B cell (primary cell): ENCODE data around the gene LAMC2. TPM values are rescaled to one million over a fixed set of nuclear protein-coding genes. Genes with fewer than 3 reads are reported as not detected.

Source experiments
- ATAC-seq: fragments of 200-7000 bp; cut with Tn5 transposase; one replicate; pipeline ENCODE4 v1.10.0; 2021; ENCODE audit warnings: low read depth, mild to moderate bottlenecking, moderate number of reproducible peaks, moderate library complexity
- CTCF ChIA-PET: fragments of 350-600 bp; sonication (Branson Sonifier 250); formaldehyde crosslinking; loops from one replicate; lab custom pipeline; 2021; ENCODE audit warnings: antibody characterized with exemption, inconsistent platforms; lab: Charles Lee
- POLR2A ChIA-PET: fragments of 350-600 bp; sonication (Branson Sonifier 250); formaldehyde crosslinking; loops from one replicate; lab custom pipeline; 2021; ENCODE audit warnings: antibody characterized with exemption; lab: Charles Lee
- DNase-seq: peaks from one replicate; pipeline ENCODE4 v3.0.0; 2013
- H2AFZ ChIP-seq: 2 replicates; pipeline ENCODE4 v1.6.1; 2012; ENCODE audit warnings: mild to moderate bottlenecking, low read depth, low read length; ENCODE audit not compliant: insufficient read depth, poor library complexity, severe bottlenecking
- H3K27ac ChIP-seq, 2 donors: 1 replicate in 1 of 2; 2 replicates in 1 of 2; pipeline ENCODE4 v1.5.1; 2012 to 2013; ENCODE audit warnings: low read length in 2 of 2, mild to moderate bottlenecking in 2 of 2, moderate library complexity in 1 of 2
- H3K27me3 ChIP-seq, 4 experiments: fragments of 200-600 bp in 1 of 4; sonication (generic) in 1 of 4; replicated peaks in 1 of 4; 1 replicate in 2 of 4; 2 replicates in 2 of 4; pipeline versions ENCODE4 v1.6.1 to v1.7.0; 2013 to 2016; ENCODE audit warnings: low read length in 3 of 4, mild to moderate bottlenecking in 2 of 4, mixed read lengths in 1 of 4, moderate library complexity in 1 of 4; ENCODE audit not compliant: insufficient read depth in 4 of 4, control insufficient read depth in 3 of 4; ENCODE audit errors: control extremely low read depth in 1 of 4
- H3K36me3 ChIP-seq, 2 experiments: replicated peaks in 1 of 2; 1 replicate in 1 of 2; 2 replicates in 1 of 2; pipeline versions ENCODE4 v1.6.1 to v1.7.1; 2013; ENCODE audit warnings: low read length in 1 of 2; ENCODE audit not compliant: insufficient read depth in 2 of 2, control insufficient read depth in 1 of 2; ENCODE audit errors: control extremely low read depth in 1 of 2, extremely low read depth in 1 of 2
- H3K4me1 ChIP-seq, 2 donors: fragments of 200-600 bp in 1 of 2; sonication (generic) in 1 of 2; 1 replicate in 1 of 2; 2 replicates in 1 of 2; pipeline versions ENCODE4 v1.5.1 to v1.6.1; 2013 to 2017; ENCODE audit warnings: low read length in 2 of 2; ENCODE audit not compliant: control insufficient read depth in 2 of 2, insufficient read depth in 2 of 2
- H3K4me2 ChIP-seq: replicated peaks from 2 replicates; pipeline ENCODE3; 2012; ENCODE audit warnings: mild to moderate bottlenecking, low read depth, low read length; ENCODE audit not compliant: poor library complexity, severe bottlenecking
- H3K4me3 ChIP-seq, 5 experiments: fragments of 200-600 bp in 1 of 5; sonication (generic) in 1 of 5; 1 replicate in 3 of 5; 2 replicates in 2 of 5; pipeline versions ENCODE4 v1.5.1 to v1.7.0; 2011 to 2016; ENCODE audit warnings: low read length in 4 of 5, mild to moderate bottlenecking in 4 of 5, low read depth in 2 of 5, control low read depth in 1 of 5, moderate library complexity in 1 of 5; ENCODE audit not compliant: insufficient read depth in 1 of 5; ENCODE audit errors: control extremely low read depth in 1 of 5, extremely low read depth in 1 of 5
- H3K79me2 ChIP-seq: fragments of 200-600 bp; sonication (generic); one replicate; pipeline ENCODE4 v1.6.0; 2016; ENCODE audit warnings: low read length; ENCODE audit not compliant: control insufficient read depth, insufficient read depth
- H3K9ac ChIP-seq: fragments of 200-600 bp; sonication (generic); 2 replicates; pipeline ENCODE4 v1.6.1; 2017; ENCODE audit warnings: mild to moderate bottlenecking, low read length, moderate library complexity
- H3K9me3 ChIP-seq, 3 donors: one replicate each; pipeline versions ENCODE4 v1.6.1 to v1.7.1; 2013; ENCODE audit warnings: low read length in 2 of 3; ENCODE audit not compliant: control insufficient read depth in 2 of 3, insufficient read depth in 1 of 3; ENCODE audit errors: control extremely low read depth in 1 of 3
- H4K20me1 ChIP-seq: 2 replicates; pipeline ENCODE4 v1.6.0; 2012; ENCODE audit warnings: mild to moderate bottlenecking, low read length; ENCODE audit not compliant: insufficient read depth, control insufficient read depth, poor library complexity, severe bottlenecking
- H3K27ac Mint-ChIP-seq: one replicate; pipeline ENCODE4 v1.8.0; 2021; ENCODE audit warnings: mixed read lengths
- H3K27me3 Mint-ChIP-seq: one replicate; pipeline ENCODE4 v1.8.0; 2021; ENCODE audit warnings: mixed read lengths
- H3K4me1 Mint-ChIP-seq: one replicate; pipeline ENCODE4 v1.8.0; 2021; ENCODE audit warnings: mixed read lengths
- H3K4me3 Mint-ChIP-seq: one replicate; pipeline ENCODE4 v1.8.0; 2021; ENCODE audit warnings: mixed read lengths
- H3K9me3 Mint-ChIP-seq: one replicate; pipeline ENCODE4 v1.8.0; 2022; ENCODE audit warnings: mixed read lengths; ENCODE audit not compliant: insufficient read depth
- CTCF ChIP-seq: fragments of 200-600 bp; IDR thresholded peaks from one replicate; pipeline ENCODE4 v1.8.0; 2022; ENCODE audit warnings: antibody characterized with exemption, mild to moderate bottlenecking
- EZH2 ChIP-seq: IDR thresholded peaks from 2 replicates; pipeline ENCODE4 v1.6.1; 2012; ENCODE audit warnings: borderline replicate concordance, low read depth, mild to moderate bottlenecking, moderate library complexity, low read length; ENCODE audit not compliant: insufficient read depth, poor library complexity, severe bottlenecking
- WGBS: methylation state at CpG from one replicate; pipeline ENCODE4 v1.1.5; 2013; ENCODE audit warnings: missing lambda C conversion rate; ENCODE audit not compliant: insufficient coverage; 5-methylcytosine and 5-hydroxymethylcytosine counted together
- intact Hi-C: fragments of 100-400 bp; cut with micrococcal nuclease; formaldehyde crosslinking; loops from one replicate; pipeline ENCODE4 v1.10.0; 2022
- polyA plus RNA-seq: library from polyadenylated mRNA; depleted of rRNA; stranded (reverse); fragments of >200 nt; gene quantifications from 2 replicates; pipeline ENCODE4 v1.2.3, GENCODE V29; 2012
- total RNA-seq, 2 donors: library from RNA; stranded (reverse); fragments of 120-200 nt in 1 of 2; gene quantifications; 1 replicate in 1 of 2; 2 replicates in 1 of 2; pipeline versions ENCODE4 v1.2.3 to v1.2.4, GENCODE V29; 2013 to 2022

Gene LAMC2
- total and polyA plus RNA-seq, 2 donors (not counting 1 experiment from before 2014, with no cell fraction given), result not detected

GRCh38 chr1:183284086-183284485 is 98.0 kb downstream of the LAMC2 start:
- Histone ChIP-seq H3K4me2 (no peak overlapping the region), H4K20me1 (no peaks in the 10 kb centered on the region), H2AFZ (no peak overlapping the region), H3K27ac (no peak overlapping the region), H3K79me2 (no peaks in the 10 kb centered on the region), H3K27me3 (no peaks in the 10 kb centered on the region), H3K36me3 (no peaks in the 10 kb centered on the region), H3K9me3 (peaks cover 0 to 5% (median 0%) of the 10 kb centered on the region in 3 donors), H3K4me1 (no peaks in the 10 kb centered on the region), H3K9ac (no peak overlapping the region), H3K4me3 (no peak overlapping the region)
- TF ChIP-seq EZH2 (no peak), CTCF (no peak)
- Mint-ChIP-seq H3K4me1 (no peaks in the 10 kb centered on the region), H3K4me3 (no peak overlapping the region), H3K27ac (no peak overlapping the region), H3K27me3 (peaks cover 21% of the 10 kb centered on the region), H3K9me3 (no peaks in the 10 kb centered on the region)
- no peak for DNase-seq
- ChIA-PET POLR2A (no interaction called here), CTCF (interaction anchor here (4.5 to 4.9 kb wide), 2 partner anchors 322 to 401 kb away, joined by 21 to 32 read pairs; no protein-coding TSS in a partner anchor)
- WGBS, result 92% methylated on average over 2 of the region's 5 CpGs
- ATAC-seq, result no peak
- intact Hi-C loops, result loop anchor here (5.0 kb wide), 1 partner anchor 633 kb away; no protein-coding TSS in a partner anchor

GRCh38 chr1:183285256-183285655 is 99.2 kb downstream of the LAMC2 start:
- Histone ChIP-seq H3K4me1 (no peaks in the 10 kb centered on the region), H3K4me3 (no peak overlapping the region), H3K27me3 (no peaks in the 10 kb centered on the region), H4K20me1 (no peaks in the 10 kb centered on the region), H2AFZ (no peak overlapping the region), H3K79me2 (no peaks in the 10 kb centered on the region), H3K4me2 (no peak overlapping the region), H3K9me3 (peaks cover 0 to 5% (median 0%) of the 10 kb centered on the region in 3 donors), H3K27ac (no peak overlapping the region), H3K36me3 (no peaks in the 10 kb centered on the region), H3K9ac (no peak overlapping the region)
- Mint-ChIP-seq H3K4me3 (no peak overlapping the region), H3K9me3 (no peaks in the 10 kb centered on the region), H3K4me1 (no peaks in the 10 kb centered on the region), H3K27me3 (peaks cover 27% of the 10 kb centered on the region), H3K27ac (no peak overlapping the region)
- intact Hi-C loops, result no loop called here
- ATAC-seq (no peak), DNase-seq (no peak)
- ChIA-PET POLR2A (no interaction called here), CTCF (interaction anchor here (1.2 kb wide), 1 partner anchor 711 kb away, joined by 3 read pairs; no protein-coding TSS in a partner anchor)
- 80% methylated on average over 1 of the region's 1 CpG for WGBS
- TF ChIP-seq CTCF (no peak), EZH2 (no peak)
